DOHH2 (cell line): Measurements from ENCODE around the gene HSD11B1L.

Source experiments
- CTCF ChIP-seq: fragments of 200-600 bp; sonication (generic); IDR thresholded peaks from one replicate; pipeline ENCODE4 v1.5.1; 2014; ENCODE audit warnings: antibody characterized with exemption, mild to moderate bottlenecking, low read depth, low read length; ENCODE audit not compliant: poor library complexity, severe bottlenecking
- EZH2phosphoT487 ChIP-seq: fragments of 200-600 bp; sonication (generic); IDR thresholded peaks from 2 replicates; pipeline ENCODE4 v1.6.1; 2017; ENCODE audit warnings: borderline replicate concordance, mild to moderate bottlenecking, antibody characterized with exemption, low read length, moderate library complexity, mixed read lengths

- no peak for TF ChIP-seq CTCF
- TF ChIP-seq EZH2phosphoT487: no peak
Measured at GRCh38 chr19:5669212-5669611, 11.6 kb upstream of the HSD11B1L start.
